Testis (tissue), 3 donors: ENCODE data around the gene CRNKL1. TPM values are rescaled to one million over a fixed set of nuclear protein-coding genes. Genes with fewer than 3 reads are reported as not detected.
A peak's percentile ranks its signal among the peaks of the same experiment; 100 is the strongest.

Experiments
- DNase-seq: peaks from one replicate; pipeline ENCODE4 v3.0.0-alpha.2; 2019
- H3K27ac ChIP-seq, 2 donors: fragments of 200-600 bp; sonication (generic); one replicate each; pipeline ENCODE4 v1.5.1; 2019
- H3K27me3 ChIP-seq: fragments of 200-600 bp; sonication (generic); one replicate; pipeline ENCODE4 v1.5.1; 2019
- H3K36me3 ChIP-seq: fragments of 200-600 bp; sonication (generic); one replicate; pipeline ENCODE4 v1.5.1; 2017; ENCODE audit warnings: low read depth; ENCODE audit errors: missing control alignments
- H3K4me1 ChIP-seq: fragments of 200-600 bp; sonication (generic); one replicate; pipeline ENCODE4 v1.5.1; 2019
- H3K4me3 ChIP-seq, 2 donors: fragments of 200-600 bp; sonication (generic); one replicate each; pipeline ENCODE4 v1.5.1; 2017 to 2019
- H3K9me3 ChIP-seq: fragments of 200-600 bp; sonication (generic); one replicate; pipeline ENCODE4 v1.5.1; 2017
- POLR2A ChIP-seq: fragments of 450-650 bp; IDR thresholded peaks from one replicate; pipeline ENCODE4 v1.6.1; 2017; ENCODE audit warnings: antibody characterized with exemption, mild to moderate bottlenecking, moderate library complexity
- WGBS, 2 donors: methylation state at CpG; one replicate each; pipeline ENCODE4 v1.1.5; 2018; 5-methylcytosine and 5-hydroxymethylcytosine counted together
- intact Hi-C: fragments of 100-400 bp; cut with DNase I; formaldehyde crosslinking; loops from one replicate; pipeline ENCODE4 v1.15.1; 2023; ENCODE audit warnings: low total_unique reads
- polyA plus RNA-seq: library from polyadenylated mRNA; stranded (reverse); fragments of 350-450 nt; fragmentation: Illumina TruSeq; extraction: RNeasy Lipid Tissue Mini Kit (QIAGEN cat#74804); gene quantifications from one replicate; pipeline ENCODE4 v1.2.3, GENCODE V29; 2014; ENCODE audit warnings: low read depth, low replicate concordance; ENCODE audit not compliant: insufficient read depth
- total RNA-seq, 2 donors: library from RNA; depleted of rRNA; stranded (reverse); fragments of >200 nt; gene quantifications; one replicate each; pipeline ENCODE4 v1.2.3, GENCODE V29; 2016
- TF ChIP-seq, protein P1 (sequence below), 3 experiments: fragments of 450-650 bp in 2 of 3; fragments of 200-600 bp in 1 of 3; sonication (generic) in 1 of 3; IDR thresholded peaks; one replicate each; pipeline ENCODE4 v1.5.1; 2016 to 2019; ENCODE audit warnings: antibody characterized with exemption in 3 of 3, mild to moderate bottlenecking in 2 of 3, moderate library complexity in 1 of 3

The CRNKL1 gene
- total and polyA plus RNA-seq, 3 donors from 2014 or later = 22.1 to 26.9 (median 26.3) TPM

DNA sequence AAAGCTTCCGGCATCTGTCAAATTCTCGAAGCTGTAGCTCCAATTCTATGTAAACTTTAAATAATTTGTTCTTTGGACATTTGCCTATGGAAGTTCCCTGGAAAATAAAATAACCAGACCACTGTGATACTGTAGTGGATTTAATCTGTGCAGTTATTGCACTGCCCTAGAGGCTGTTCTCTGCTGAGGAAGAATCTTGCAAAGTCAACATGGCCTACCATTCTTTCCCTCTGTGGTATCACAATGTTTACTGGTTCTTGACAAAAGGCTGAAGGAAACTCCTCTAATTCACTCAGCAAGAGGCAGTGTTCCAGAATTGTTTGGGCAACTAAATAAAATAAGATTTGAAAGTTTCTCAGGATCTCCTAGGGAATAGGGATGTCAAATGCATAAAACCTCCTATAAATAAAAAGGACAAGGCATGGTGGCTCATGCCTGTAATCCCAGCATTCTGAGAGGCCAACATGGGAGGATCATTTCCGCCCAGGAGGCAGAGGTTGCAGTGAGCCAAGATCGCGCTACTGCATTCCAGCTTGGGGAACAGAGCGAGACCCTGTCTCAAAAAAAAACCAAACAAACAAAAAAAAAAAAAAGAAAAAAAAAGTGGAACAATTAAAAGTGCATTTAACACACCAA is 12.4 kb downstream of the CRNKL1 start:
- Histone ChIP-seq H3K4me3 (no peak overlapping the region), H3K4me1 (peaks cover 4% of the 10 kb centered on the region), H3K9me3 (no peaks in the 10 kb centered on the region), H3K27me3 (no peaks in the 10 kb centered on the region), H3K36me3 (no peaks in the 10 kb centered on the region), H3K27ac (no peak overlapping the region)
- no peak for DNase-seq
- no peak for TF ChIP-seq POLR2A
- TF ChIP-seq, protein P1, sequence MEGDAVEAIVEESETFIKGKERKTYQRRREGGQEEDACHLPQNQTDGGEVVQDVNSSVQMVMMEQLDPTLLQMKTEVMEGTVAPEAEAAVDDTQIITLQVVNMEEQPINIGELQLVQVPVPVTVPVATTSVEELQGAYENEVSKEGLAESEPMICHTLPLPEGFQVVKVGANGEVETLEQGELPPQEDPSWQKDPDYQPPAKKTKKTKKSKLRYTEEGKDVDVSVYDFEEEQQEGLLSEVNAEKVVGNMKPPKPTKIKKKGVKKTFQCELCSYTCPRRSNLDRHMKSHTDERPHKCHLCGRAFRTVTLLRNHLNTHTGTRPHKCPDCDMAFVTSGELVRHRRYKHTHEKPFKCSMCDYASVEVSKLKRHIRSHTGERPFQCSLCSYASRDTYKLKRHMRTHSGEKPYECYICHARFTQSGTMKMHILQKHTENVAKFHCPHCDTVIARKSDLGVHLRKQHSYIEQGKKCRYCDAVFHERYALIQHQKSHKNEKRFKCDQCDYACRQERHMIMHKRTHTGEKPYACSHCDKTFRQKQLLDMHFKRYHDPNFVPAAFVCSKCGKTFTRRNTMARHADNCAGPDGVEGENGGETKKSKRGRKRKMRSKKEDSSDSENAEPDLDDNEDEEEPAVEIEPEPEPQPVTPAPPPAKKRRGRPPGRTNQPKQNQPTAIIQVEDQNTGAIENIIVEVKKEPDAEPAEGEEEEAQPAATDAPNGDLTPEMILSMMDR (IDR thresholded peaks at IDR 0.05) = no peak
- 94 to 96% methylated on average over 6 of the region's 6 CpGs for WGBS, 2 donors
- intact Hi-C loops = no loop called here

DNA sequence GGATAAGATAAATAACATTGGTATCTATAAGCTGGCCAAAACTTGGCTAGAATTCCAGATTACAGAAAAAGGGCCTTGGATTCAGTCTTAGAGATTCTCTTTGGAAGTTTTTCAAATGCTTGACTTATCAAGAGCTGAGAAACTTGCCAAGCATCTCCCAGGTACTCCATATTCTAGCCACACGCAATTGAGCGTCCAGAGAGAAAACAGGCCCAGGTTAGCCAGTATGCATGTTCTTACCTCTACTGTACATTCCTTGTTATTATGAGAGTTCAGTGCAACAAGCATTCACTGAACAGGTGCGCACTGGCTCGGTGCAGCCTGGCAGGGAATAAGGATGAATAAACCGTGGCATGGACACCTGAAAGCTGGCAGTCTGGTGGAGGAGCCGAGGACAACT is 13.7 kb downstream of the CRNKL1 start:
- Histone ChIP-seq H3K4me1 (peaks cover 10% of the 10 kb centered on the region), H3K36me3 (no peaks in the 10 kb centered on the region), H3K4me3 (no peak overlapping the region), H3K27ac (peak overlapping the region in 1 of 2 donors; percentile 19), H3K27me3 (no peaks in the 10 kb centered on the region), H3K9me3 (no peaks in the 10 kb centered on the region)
- TF ChIP-seq, protein P1 (IDR thresholded peaks at IDR 0.05) = no peak
- 68 to 88% methylated on average over 6 of the region's 6 CpGs for WGBS, 2 donors
- intact Hi-C loops = no loop called here
- DNase-seq = no peak

GRCh38 chr20:20037960-20038359 is 14.3 kb downstream of the CRNKL1 start:
- DNase-seq = no peak
- Histone ChIP-seq H3K27ac (peak overlapping the region in 1 of 2 donors; percentile 19), H3K36me3 (no peaks in the 10 kb centered on the region), H3K9me3 (no peaks in the 10 kb centered on the region), H3K4me1 (peaks cover 10% of the 10 kb centered on the region), H3K4me3 (no peak overlapping the region), H3K27me3 (no peaks in the 10 kb centered on the region)
- 42 to 60% methylated on average over 5 of the region's 5 CpGs for WGBS, 2 donors
- TF ChIP-seq, protein P1 (IDR thresholded peaks at IDR 0.05) = no peak
- TF ChIP-seq POLR2A = no peak
- intact Hi-C loops = no loop called here

DNA sequence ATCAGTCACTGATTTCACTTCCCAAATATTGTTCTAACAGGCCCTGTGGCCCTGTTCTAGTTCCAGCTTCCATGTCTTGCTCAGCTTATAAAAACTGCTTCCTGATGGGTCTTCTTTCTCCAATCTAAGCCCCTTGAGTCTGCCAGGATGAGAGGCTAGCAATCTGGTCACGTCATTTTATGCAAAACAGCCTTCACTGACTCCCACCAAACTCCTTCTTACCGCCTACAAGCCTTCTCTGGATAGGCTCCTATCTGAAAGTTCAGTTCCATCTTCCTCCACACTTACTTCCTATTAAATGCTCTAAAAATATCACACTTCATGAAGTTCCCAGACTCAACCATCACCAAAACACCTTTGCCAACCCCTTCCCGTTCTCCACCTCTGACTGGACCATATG is 15.5 kb downstream of the CRNKL1 start:
- intact Hi-C loops = no loop called here
- Histone ChIP-seq H3K4me1 (peaks cover 10% of the 10 kb centered on the region), H3K4me3 (no peak overlapping the region), H3K9me3 (no peaks in the 10 kb centered on the region), H3K27me3 (no peaks in the 10 kb centered on the region), H3K27ac (peak overlapping the region in 1 of 2 donors; percentile 33), H3K36me3 (no peaks in the 10 kb centered on the region)
- TF ChIP-seq POLR2A = no peak
- TF ChIP-seq, protein P1 (IDR thresholded peaks at IDR 0.05) = no peak
- 86 to 91% methylated on average over 3 of the region's 3 CpGs for WGBS, 2 donors
- no peak for DNase-seq

- WGBS, 2 donors = 24 to 50% methylated on average over 4 of the region's 4 CpGs
- Histone ChIP-seq H3K27ac (peak overlapping the region; percentile 21 to 71), H3K9me3 (no peaks in the 10 kb centered on the region), H3K27me3 (no peaks in the 10 kb centered on the region), H3K36me3 (no peaks in the 10 kb centered on the region), H3K4me3 (no peak overlapping the region), H3K4me1 (peaks cover 10% of the 10 kb centered on the region)
- no peak for TF ChIP-seq POLR2A
- TF ChIP-seq, protein P1 (IDR thresholded peaks at IDR 0.05) = no peak
- DNase-seq = peak; percentile 60
- intact Hi-C loops = no loop called here
Measured at GRCh38 chr20:20034486-20034885, 17.8 kb downstream of the CRNKL1 start.
